NCI-H1417 (cell line): ENCODE results near the gene TMA7.
"Not testable (repeated sequence)": the region's sequence is repeated elsewhere in the genome, so short reads cannot be mapped to it uniquely, and the experiment has no call there.

Experiments
- DNase-seq, 3 experiments: peaks; one replicate each; lab custom pipeline; 2025; lab: John Stamatoyannopoulos, UW

The TMA7 gene

DNA sequence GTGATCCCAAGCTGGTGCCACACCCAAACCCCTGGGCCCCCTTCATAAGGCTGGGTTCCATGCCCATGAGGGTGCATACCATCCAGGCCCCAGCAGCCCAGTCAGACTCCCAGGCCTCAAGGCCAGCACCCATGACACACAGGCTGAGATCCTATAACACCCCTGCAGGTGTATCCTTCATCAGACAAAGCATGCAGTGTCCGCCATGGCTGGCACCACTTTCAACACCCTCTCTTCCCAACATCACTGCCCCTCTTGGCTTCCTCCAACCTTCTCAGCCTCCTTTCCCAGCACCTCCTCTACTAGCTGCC, 3.6 kb upstream of the TMA7 start:
- no peak for DNase-seq

DNA sequence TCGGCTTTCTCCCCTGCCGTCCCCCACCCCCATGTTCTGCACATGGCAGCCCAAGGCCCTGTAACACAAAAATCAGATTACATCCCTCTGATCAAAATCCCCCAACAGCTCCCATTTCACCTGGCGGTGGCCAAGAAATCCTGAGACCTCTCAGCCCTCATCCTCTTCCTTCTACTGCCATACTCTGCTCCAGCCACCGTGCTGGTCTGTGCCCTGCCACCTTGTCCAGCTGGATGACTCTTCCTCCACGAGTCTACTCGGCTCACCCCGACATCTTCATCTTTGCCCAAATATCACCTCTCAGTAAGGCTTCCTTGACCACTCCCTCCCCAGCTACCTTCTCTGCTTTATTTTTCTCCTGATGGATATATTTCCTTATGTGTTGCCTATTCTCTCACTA, 3.2 kb upstream of the TMA7 start:
- DNase-seq, result no peak

DNA sequence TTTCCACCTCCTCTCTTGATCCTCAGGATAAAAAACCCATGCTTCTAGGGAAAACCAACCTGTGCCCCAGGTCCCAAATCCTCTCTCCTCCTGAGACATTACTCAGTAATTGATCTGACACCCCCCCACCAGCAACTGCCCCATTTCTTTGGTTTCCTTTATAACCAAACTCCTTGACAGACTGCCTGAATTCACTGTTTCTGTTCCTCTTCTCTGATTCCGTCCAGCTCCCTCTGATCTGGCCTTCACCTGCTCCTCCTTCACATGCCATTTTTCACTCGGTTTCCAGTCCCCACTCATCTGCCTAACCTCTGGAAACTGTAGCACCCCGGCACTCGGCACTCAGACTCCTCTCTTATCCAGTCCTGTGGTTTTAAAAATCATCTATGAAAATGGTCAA, 2.2 kb upstream of the TMA7 start:
- no peak for DNase-seq

DNA sequence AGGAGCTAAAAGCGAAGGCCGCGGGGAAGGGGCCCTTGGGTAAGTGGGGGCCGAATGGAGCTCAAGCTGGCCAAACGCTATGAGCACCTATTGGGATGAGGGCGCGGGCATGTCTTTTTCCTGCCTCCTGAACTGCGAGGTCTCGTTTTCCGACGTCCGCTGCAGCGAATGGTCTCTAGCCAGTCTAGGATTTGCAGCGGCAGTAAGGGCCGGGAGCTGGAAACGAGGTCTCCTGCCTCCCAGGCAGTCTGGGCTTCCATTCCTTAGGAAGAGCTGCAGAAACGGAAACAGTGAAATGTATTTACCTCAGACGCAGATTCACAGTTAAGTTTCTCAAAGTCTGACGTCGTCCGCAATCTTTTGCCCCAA, 517 bp downstream of the TMA7 start:
- peak in 1 of 3 experiments; percentile 53 for DNase-seq

DNA sequence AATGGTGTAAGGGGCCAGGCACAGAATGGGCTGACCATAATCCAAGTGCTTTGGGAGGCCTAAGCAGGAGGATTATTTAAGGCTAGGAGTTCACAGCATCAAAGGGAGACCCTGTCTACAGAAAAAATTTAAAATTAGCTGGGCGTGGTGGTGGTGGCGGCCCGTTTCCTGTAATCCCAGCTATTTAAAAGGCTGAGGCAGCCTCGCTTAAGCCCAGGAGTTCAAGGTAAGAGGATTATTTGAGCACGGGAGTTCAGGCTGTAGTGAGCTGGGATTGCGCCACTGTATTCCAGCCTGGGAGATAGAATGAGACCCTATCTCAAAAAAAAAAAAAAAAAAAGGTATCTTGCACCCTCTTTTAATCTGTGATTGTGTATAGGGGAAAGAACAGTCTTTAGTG, 1.9 kb downstream of the TMA7 start:
- DNase-seq, result no peak

DNA sequence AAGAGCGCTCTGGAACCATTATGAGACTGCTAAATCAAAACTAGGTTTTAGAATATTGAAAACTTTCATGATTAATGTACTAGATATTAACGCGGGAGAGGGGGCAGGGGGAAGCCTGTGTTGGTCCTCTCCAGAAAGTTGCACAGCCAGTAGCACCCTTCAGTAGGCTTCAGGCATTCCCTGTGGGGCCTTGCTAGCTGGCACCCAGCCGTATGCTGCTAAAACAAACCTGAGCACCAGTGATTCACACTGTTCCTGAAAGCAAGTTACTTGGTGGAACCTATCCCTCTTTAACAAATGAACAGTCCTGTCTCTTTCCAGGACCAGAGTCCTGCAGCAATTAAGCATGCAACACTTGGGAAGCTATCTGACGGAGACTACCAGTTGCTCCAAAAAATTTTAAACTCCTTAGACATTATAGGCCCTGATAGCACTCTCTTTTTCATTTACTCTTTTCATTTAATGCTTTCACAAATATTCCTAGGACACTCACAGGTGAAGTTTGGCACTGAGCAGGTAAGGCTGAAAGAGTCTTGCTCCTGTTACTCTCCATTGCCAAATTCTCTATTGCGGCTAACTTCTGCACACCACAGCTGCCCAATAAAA, 5.3 kb downstream of the TMA7 start:
- no peak for DNase-seq

DNA sequence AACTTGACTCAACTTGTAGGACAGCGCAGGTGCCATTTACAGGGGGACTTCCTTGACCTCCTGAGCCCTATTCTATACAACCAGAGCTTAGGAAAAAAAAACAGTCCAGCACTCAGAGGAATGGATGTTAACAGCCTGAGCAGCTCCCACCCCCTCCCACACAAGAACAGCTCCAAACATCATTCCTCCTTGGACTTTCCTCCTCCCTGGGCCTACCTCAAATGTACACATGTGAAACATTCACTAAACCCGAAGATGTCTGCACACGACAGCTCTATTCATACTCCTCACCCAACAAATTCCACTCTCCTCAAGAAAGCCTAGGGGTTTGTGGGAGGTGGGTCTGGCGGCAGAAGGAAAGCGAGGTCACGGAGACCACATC, 6.0 kb downstream of the TMA7 start:
- no peak for DNase-seq

DNA sequence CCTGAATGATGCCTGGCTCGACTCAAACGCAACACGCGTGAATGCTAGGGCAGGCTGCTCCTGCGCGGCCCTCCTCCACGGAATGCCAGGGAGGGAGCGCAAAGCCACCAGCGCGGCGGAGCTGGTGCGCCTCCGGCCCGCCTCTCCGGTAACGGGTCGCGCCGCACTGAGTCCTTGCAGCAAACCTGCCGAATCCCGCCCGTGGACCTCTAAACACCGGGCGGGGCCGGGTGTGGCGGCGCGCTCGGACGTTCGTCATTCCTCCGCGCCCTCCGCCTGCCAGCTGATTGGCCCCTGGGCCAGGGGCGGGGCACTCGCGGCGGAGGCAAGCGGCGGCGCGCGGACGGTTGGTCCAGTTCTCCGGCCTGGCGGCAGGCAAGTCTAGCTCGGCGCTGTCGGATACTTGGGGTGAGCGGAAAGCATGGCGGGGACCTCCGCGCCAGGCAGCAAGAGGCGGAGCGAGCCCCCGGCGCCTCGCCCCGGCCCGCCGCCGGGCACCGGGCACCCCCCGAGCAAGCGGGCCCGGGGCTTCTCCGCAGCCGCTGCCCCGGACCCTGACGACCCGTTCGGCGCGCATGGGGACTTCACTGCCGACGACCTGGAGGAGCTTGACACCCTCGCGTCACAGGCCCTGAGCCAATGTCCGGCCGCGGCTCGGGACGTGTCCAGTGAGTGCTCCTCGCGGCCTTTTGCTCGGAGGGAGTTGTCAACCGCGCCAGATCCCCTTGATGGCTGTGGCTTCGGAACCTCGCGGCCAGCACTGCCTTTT, 6.6 kb downstream of the TMA7 start, which contains the start of gene ATRIP:
TSS of gene ATRIP (plus strand) at position 313 of the 769 bp plus-strand sequence. CDS start at position 422, 109 bp downstream.
- peak; percentile 78 to 84 (median 84) for DNase-seq

DNA sequence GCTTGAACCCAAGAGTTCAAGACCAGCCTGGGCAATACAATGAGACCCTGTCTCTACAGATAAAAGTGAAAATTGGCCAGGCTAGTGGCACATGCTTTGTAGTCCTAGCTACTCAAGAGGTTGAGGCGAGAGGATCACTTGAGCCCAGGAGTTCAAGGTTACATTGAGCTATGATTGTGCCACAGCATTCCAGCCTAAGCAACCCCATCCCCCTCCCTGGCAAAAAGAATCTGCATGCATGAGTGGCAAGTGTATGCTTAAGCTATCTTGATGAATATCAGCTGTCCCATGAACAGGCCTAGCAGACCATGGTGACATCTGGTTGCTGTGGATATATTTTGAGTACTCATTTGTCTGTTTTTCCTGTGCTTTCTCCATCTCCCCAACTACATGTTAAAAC, 11.2 kb downstream of the TMA7 start:
- DNase-seq, result peak in 1 of 3 experiments; percentile 77

DNA sequence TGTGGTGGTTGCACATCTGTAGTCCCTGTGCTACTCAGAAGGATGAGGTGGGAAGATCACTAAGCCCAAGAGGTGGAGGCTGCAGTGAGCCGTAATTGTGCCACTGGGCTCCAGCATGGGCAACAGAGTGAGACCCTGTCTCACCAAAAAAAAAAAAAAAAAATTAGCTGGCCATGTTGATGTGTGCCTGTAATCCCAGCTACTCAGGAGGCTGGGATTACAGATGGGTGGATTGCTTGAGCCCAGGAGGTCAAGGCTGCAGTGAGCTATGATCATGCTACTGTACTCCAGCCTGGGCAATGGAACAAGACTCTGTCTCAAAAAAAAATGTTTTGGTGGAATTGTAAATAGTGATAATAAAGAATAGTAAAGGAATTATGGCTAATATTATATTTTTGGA, 16.4 kb downstream of the TMA7 start:
- DNase-seq, result no peak

DNA sequence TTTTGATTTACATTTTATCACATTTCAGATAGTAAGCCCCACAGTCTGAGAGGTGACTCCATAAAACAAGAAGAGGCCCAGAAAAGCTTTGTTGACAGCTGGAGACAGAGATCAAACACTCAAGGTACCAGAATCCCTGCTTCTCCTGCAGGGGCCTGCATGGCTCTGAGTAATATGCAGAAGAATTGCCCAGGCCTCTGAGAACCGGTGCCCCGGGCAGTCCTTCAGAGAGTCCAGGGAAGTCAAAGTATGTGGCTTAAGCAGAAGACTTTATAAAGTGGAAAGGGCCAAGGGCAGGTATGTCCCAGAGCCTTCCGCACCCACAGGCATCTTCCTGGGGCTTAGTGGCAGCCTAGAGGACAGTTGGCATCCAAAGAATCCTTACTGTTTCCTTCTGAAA, 19.3 kb downstream of the TMA7 start:
- DNase-seq, result no peak

DNA sequence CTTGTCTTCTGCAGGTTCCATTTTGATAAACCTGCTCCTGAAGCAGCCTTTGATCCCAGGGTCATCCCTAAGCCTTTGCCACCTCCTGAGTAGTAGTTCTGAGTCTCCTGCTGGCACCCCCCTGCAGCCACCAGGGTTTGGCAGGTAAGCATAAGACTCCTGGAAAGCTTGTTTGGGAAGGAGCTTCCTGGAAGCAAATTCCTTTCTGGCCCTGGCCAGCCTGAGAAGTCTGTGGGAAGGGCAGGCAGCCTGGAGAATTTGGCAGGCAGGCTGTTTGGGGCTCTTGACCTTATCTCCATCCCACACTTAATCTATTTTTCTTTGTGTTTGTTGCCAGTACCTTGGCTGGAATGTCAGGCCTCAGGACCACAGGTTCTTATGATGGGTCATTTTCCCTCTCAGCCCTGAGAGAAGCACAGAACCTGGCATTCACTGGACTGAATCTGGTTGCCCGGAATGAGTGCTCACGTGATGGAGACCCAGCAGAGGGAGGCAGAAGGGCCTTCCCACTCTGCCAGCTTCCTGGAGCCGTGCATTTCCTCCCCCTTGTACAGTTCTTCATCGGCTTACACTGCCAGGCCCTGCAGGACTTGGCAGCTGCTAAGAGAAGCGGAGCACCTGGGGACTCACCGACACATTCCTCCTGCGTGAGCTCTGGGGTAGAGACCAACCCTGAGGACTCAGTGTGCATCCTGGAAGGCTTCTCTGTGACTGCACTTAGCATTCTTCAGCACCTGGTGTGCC, 19.9 kb downstream of the TMA7 start:
- DNase-seq, result no peak

DNA sequence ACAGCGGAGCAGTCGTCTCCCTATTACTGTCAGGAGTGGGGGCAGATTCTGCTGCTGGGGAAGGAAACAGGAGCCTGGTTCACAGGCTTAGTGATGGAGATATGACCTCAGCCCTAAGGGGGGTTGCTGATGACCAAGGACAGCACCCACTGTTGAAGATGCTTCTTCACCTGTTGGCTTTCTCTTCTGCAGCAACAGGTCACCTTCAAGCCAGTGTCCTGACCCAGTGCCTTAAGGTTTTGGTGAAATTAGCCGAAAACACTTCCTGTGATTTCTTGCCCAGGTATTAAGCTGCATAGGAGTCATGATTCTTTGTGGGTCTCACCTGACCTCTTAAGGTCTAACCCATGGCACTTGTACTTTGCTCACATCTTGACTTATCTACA, 20.5 kb downstream of the TMA7 start:
- no peak for DNase-seq

DNA sequence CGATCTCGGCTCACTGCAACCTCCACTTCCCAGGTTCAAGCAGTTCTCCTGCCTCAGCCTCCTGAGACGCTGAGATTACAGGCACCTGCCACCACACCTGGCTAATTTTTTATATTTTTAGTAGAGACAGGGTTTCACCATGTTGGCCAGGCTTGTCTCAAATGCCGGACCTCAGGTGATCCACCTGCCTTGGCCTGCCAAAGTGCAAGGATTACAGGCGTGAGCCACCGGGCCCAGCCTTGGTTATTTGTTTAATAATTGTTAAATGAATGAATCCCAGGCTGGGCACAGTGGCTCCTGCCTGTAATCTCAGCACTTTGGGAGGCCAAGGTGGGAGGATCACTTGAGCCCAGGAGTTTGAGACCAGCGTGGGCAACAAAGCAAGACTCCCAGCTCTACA, 21.7 kb downstream of the TMA7 start:
- DNase-seq, result not testable (repeated sequence)

DNA sequence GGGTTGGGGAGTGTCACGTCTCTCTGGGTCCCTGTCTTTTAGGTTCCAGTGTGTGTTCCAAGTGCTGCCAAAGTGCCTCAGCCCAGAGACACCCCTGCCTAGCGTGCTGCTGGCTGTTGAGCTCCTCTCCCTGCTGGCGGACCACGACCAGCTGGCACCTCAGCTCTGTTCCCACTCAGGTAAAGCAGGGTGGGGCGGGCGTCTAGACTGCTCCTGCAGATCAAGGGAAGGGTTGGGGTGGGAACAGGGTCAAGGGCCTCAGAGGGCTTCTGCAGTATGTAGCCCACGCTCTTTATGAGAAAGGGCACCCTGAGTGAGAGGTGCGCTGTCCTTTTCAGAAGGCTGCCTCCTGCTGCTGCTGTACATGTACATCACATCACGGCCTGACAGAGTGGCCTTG, 23.6 kb downstream of the TMA7 start:
- DNase-seq, result no peak

DNA sequence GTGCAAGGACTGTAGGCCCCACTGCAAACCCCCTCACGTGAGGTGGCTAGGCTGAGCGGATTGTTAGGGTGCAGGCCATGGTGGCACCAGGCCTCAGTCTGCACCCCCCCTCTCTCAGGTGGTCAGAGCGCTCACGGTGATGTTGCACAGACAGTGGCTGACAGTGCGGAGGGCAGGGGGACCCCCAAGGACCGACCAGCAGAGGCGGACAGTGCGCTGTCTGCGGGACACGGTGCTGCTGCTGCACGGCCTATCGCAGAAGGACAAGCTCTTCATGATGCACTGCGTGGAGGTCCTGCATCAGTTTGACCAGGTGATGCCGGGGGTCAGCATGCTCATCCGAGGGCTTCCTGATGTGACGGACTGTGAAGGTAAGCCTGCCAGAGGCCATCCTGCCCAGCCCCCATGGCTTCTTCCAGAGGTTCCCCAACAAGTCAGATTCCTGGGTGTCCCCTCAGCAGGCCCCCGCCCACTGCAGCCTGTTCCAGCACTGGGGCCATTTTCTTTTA, 24.7 kb downstream of the TMA7 start:
- no peak for DNase-seq

DNA sequence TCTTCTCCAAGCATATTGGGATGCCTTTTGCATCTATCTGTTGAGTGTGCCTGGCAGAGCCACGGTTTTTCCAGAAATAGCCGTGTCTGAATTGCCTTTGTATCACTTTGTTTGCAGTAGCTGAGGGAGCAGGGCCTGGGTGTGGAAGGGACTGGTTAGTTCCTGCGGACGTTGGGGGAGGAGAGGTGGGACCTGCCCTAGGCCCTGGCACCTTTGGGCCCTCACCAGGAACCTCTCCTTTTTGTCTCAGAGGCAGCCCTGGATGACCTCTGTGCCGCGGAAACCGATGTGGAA, 25.1 kb downstream of the TMA7 start:
- no peak for DNase-seq

DNA sequence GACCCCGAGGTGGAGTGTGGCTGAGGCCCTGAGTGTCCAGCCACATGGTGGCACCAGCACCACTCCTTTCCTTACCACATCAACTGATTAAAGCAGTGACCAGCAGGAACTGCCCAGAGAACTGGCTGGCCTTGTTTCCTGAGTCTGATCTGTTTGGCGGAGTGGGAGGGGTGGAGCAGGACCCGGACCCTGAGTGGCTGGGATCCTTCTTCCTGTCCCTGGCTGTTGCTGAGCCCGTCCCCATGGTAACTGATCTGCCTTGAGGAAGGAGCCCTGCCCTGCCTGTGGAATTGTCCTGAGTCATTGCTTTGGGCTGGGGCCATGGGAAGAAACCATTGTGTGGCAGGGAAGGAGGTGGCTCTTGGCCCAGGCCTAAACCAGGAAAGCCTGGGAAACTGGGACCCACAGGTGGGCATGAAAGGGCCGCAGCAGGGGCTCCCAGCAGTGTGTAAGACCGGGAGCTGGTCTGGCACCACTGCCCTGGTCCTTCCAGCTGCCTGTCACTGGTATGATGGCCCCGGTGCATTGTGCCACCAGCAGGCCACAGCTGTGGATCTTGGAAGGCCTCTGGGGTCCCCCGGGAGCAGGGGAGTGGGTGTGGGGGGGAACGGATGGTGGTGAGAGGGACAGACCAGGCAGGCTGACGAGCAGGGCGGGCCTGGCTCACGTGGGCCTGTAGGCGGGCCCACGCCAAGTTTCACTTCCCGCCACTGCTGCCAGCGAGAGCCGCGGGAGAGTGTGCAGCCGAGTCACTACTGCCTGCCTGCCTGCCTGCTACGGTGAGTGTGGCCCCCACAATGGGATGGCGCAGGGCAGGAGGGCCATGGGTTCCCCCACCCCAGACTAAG, 25.7 kb downstream of the TMA7 start:
- DNase-seq, result peak; percentile 51 to 94 (median 79)

DNA sequence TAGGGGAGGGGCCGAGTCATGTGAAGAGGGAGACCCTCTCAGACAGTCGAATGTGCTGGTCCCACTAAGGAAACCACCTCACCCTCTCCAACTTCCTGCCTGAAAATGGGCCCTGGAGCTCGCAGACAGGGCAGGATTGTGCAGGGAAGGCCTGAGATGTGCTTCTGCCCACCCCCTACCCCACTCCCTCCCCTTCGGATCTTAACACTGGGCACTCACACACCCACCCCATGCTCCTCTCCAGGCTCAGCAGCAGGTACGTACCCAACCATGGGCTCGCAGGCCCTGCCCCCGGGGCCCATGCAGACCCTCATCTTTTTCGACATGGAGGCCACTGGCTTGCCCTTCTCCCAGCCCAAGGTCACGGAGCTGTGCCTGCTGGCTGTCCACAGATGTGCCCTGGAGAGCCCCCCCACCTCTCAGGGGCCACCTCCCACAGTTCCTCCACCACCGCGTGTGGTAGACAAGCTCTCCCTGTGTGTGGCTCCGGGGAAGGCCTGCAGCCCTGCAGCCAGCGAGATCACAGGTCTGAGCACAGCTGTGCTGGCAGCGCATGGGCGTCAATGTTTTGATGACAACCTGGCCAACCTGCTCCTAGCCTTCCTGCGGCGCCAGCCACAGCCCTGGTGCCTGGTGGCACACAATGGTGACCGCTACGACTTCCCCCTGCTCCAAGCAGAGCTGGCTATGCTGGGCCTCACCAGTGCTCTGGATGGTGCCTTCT, 26.5 kb downstream of the TMA7 start:
- peak in 2 of 3 experiments; percentile 29 to 56 for DNase-seq

DNA sequence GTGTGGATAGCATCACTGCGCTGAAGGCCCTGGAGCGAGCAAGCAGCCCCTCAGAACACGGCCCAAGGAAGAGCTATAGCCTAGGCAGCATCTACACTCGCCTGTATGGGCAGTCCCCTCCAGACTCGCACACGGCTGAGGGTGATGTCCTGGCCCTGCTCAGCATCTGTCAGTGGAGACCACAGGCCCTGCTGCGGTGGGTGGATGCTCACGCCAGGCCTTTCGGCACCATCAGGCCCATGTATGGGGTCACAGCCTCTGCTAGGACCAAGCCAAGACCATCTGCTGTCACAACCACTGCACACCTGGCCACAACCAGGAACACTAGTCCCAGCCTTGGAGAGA, 27.0 kb downstream of the TMA7 start:
- DNase-seq, result no peak

DNA sequence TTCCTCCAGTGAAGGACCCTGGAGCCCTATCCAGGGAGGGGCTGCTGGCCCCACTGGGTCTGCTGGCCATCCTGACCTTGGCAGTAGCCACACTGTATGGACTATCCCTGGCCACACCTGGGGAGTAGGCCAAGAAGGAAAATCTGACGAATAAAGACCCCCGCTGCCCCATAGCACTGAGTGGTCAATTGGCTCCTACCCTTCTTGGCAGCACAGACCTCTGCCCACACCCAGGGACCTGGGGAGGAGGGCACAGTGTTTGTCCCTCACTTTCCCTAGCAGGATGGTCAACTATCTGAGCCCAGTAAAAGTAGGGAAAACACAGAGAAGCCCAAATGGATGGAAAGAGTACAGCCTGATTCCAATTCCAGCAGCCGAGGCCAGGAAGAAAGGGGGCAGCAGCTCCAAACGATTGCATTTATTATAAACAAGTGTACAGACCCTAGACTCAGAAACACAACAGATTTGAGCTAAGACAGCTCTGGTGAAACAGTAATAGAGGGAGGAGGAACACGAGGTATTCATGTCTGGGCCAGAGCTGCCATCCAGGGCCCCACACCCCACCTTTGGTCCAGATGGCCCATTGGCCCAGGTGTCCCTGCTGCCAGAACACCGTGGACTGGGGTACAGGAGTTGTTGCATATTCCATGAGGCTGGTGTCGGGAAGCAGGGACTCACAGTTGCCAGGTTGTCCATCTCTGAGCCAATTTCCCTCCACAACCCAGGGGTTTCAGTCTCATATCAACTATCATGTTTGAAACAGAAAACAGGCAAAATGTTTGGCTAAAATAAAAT, 27.6 kb downstream of the TMA7 start:
- no peak for DNase-seq
